ENCODE data around the gene TWIST1. TPM values are rescaled to one million over a fixed set of nuclear protein-coding genes. Genes with fewer than 3 reads are reported as not detected.

TWIST1 gene
- total RNA-seq, 1 donor from 2014 or later = 4.5 TPM

DNA sequence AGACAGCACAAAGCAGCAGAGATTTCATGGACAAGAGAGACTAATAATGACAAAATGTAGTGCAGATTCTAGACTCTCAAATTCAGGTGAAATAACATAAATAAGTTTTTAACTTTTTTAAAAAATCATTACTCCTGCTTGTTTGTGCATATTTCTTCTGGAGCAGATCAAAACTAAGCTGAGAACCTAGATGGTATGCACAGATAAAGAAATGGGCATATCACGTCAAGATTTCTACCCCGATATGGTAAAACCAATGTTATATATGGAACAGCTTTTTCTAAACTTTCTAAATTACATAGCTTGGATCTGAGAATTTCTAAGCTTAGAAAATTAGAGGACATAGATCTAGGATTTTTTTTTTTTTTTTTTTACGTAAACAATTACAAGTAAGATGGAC, 18.2 kb downstream of the TWIST1 start:
- intact Hi-C loops (cut with micrococcal nuclease) = no loop called here

DNA sequence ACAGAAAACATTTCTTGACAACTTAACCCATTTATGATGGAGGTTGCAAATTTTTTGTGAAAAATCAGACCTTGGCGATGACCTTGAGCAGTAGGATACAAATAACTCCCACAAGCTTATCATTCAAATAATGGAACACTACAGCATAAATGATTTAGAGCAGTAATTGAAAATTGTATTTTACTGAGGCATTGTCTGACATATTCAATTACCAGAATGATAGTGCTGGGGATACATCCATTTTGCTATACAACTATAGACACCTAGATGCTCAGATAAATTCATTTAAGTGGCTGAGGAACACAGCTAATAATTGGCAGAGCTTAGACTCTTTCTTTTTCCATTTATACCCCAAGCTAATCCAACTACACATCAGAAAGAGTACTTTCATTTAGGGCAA, 18.9 kb downstream of the TWIST1 start:
- intact Hi-C loops (cut with micrococcal nuclease) = no loop called here

DNA sequence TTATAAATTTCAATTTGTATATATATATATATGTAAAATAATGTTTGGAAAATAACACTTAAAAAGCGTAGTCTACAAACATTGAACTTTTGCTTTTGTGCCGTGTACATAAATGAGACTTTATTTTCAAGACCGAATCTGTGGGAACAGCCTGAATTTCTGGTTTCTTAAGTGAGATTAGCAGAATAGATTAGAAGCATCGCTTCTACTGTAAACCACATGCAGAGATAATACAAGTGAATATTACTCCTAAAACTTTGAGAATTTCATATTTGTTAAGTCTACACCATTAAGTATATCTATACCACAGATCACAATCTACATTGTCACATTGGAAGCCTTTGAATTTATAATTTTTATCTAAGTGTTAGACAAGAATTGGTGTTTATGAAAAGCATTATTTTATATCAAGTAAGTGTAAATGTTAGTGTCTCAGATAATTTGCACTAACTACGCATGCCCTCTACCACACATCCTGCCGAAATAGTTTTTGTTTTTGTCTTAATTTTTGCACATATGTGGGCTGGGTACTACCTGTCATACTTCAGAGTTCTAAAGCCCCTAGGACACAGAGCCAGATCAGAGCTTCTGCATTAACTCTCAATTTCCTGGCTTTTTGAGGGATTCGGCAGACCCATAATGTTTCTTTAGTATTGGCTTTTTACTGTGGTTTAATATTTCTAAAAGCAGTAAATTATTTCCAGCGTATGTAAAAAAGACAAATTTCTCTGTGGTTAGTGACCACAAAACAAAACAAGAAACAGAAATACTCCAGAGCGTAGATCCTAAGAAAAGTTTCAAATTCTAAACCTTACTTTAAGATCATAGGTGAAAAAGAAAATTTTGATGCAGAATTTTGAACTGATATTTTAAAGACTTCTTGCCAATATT, 20.0 kb downstream of the TWIST1 start:
- intact Hi-C loops (cut with micrococcal nuclease) = no loop called here

DNA sequence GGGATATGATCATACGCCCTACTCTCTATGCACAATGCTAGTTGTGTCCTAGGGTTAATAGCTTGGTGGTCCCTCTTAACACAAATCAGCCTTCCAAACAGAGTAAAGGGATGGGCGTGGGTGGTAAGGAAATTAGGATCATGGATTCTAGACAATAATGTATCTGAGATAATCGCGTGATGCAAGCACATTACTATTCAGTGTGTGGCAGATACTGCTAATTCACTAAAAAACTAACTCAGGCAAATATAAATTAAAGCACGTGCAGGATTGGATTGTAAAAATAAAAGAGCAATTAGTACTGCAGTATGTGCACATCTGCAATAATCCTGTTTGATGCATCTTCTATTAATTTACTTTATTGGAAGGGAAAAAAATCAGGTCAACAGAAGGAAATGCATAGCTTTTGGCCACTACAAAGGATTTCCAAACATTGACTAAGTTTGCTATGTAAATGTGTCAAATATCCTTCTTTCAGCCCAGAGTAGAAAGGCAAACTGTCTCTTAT, 22.0 kb downstream of the TWIST1 start:
- intact Hi-C loops (cut with micrococcal nuclease) = no loop called here

DNA sequence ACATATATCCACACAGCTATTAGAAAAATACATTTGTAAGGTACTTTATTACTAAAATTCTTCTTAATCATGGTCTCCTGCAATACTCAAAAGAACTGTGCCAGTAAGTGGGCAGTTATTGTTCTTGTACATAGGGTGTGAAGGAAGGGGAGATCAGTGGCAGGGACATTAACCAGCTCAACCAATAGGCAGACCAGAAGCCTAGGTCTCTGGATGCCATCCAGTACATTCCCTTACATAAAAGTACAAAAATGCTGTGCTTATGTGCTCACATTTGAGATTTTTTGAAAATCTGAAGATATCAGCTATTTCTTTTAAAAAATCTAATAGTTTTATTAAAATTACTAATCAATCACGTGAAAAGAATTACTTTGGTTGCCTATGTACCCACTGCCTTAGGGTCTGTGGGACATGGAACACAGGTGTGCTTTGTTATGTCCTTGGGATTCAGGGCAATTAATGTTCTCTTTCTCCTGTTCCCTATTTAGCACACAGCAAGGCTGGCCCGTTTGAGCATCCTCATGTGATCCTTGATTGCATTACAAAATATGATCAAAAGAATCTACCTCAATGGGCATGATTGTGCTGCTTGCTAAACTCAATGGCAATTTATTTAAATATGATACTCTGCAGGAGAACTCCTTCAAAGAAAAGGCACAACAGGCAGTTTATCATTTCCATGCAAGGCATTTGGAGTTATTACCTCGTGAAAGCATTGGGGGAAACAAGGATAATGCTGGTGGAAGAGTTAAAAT, 22.7 kb downstream of the TWIST1 start:
- intact Hi-C loops (cut with micrococcal nuclease) = no loop called here

DNA sequence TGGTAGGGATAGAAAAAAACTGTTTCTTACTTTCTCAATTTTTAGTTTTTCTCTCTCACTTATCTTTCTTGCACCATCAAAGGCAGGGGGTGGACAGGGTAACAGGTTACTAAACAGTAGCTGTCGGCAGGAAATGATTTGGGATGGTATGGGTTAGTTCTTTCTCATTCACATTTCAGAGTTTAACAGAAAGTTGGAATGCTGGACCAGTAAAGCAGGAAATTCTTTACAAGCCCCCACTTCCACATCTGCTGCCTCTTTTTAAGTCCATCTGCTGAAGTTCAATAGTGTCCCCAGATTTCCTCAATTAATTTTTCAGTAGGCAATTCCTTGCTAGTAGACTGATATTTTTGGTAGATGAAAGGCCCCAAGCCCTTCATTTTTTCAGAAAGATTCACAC, 23.3 kb downstream of the TWIST1 start:
- intact Hi-C loops (cut with micrococcal nuclease) = no loop called here

DNA sequence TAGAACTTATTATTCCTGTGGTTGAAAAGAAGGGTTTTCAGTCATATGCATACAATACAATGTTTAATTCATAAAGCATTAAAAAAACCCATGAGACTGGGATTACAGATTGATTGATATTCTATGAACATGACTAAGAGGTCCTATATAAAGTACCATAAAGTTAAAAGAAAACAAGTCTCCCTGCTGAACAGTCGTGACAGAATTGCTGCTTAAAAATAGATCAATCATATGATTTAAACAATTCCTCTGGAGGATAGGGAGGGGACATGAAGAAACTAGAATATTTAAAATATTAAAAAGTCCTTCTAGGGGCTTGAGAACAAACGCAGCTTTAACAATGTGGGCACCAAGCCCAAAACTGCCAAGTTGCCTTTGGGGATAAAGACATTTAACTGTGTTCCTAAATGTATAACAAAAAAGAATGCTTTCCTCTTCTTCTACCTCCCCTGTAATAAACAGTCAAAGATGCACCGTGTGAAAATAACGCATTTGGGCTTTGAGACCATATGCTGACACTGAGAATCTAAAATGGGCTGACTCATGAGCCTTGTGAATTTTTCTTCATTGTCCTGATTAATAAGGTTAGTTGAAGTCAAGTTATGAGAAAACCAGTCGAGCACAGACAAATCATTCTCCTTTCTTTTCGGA, 25.8 kb downstream of the TWIST1 start:
- intact Hi-C loops (cut with micrococcal nuclease) = no loop called here

DNA sequence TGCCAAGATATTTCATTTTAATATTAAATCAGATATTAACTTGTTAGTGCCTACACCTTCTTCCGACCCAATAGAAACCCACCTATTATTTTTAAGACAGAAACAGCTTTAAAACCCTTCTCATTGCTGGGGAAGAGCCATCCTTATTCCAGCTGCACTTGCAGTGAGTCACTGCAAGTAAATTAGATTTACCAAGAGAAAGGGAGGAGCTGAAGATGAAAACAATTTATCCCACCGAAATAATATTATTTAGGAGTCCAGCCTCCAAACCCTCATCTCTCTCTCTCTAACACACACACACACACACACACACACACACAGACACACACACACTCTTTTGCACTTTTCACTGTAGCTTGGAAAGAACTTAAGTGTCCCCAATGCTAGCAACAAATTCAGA, 26.9 kb downstream of the TWIST1 start:
- intact Hi-C loops (cut with micrococcal nuclease) = no loop called here

DNA sequence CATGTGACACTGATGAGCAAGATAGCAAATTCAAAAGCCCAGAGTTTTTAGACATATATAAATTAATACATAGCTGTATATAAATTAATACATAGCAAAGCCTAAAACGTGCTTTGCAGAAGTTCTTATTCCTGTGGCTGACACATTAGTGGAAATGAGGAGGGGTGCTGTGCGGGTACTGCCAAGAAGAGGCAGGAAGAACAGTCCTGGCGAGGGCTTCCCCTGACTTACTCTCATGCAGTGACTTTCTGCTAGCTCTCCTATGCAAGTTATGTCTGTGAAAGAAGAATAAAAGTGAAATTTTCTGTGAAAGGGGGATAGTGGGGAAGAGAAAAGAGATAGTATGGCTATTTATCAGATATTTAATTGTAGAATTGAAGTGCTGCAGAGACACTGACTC, 27.6 kb downstream of the TWIST1 start:
- intact Hi-C loops (cut with micrococcal nuclease) = no loop called here

DNA sequence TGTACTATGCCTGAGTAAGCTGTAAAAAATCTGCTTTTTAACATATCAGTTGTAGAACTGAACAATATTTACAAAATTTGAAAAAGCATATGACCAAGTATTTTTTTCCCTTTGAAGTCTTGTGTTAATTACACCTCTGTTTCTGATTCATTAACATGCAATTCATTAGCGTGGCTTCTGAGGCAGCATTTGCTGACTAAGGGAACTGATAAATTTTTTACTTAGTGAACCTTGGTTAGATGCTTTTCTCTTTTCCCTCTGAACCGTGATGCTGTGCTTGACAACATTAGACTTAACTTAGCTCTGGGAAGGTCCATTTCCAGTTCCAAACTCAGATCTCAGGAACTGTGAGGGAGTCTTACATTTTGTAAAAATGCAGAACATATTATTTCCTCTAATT, 28.1 kb downstream of the TWIST1 start:
- intact Hi-C loops (cut with micrococcal nuclease) = no loop called here

DNA sequence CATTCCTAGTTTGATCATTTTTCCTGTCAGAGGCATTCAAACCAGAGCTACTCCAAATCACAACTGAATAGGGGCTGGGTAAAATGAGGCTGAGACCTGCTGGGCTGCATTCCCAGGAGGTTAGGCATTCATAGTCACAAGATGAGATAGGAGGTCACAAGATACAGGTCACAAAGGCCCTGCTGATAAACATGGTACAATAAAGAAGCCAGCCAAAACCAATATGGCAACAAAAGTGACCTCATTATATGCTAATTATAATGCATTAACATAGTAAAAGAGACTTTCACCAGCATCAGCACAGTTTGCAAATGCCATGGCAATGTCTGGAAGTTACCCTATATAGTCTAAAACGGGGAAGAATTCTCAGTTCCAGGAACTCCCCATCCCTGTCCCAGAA, 37.3 kb downstream of the TWIST1 start:
- intact Hi-C loops (cut with micrococcal nuclease) = no loop called here

DNA sequence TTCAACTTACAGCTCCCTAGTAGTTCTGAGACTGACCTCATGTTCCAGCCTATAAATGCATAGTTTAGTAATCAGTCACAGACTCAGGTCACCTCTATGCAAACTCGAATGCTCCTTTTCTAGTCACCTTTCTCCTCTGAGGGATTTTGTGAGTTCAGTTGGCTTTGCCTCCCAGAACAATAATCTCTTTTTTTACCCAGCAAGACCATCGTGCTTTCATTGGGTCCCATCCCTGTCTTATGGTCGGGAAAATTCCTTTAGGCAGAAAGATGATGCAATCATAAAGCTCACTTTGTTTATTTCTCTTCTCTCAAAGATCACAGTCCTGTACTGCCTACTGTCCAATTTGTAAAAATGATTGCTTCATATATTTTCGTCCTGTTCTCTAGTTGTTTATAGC, 38.4 kb downstream of the TWIST1 start:
- intact Hi-C loops (cut with micrococcal nuclease) = no loop called here

DNA sequence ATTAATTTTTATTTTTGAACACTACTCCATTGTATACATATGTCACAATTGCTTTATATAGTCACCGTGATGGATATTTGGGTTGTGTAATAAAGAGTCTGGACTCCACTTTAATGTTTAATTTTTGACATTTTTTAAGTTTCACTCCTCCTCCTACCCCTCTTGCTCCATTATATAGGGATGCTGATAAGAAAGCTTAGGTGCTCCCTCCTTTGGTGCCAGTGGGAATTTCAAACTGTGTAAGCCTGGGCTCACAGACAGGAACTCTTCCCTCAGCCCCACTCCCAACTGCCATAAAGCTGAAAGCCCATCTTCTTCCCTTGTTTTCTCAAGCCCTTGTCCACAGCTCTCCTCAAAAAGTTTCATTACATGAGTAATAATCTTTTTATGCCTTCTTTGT, 47.6 kb downstream of the TWIST1 start:
- intact Hi-C loops (cut with micrococcal nuclease) = no loop called here

DNA sequence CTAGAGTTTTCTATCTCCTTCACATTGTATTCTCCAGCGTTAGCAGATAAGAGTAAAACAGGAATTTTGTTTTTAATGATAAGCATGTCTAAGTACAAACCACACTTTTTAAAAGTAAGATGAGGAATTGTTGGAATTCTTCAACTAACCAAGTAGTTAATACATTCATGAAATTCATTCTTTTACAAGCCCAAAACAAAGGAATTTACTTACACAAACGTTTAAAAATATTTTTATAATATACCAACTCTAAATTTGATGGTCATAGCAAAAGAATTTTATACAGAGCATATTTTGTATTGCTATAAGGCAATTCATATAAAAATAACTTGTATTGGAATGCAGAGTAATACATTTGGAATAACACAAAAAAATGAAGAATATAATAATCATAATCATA, 51.3 kb downstream of the TWIST1 start:
- intact Hi-C loops (cut with micrococcal nuclease) = no loop called here

Other genes starting within 250 kb of the TWIST1 start
- not detected in 2 replicates for gene FERD3L, start 27.8 kb upstream of the TWIST1 start, total RNA-seq